Umbilical cord (tissue), 2 donors: ENCODE data around the gene GGT6. TPM values are rescaled to one million over a fixed set of nuclear protein-coding genes. Genes with fewer than 3 reads are reported as not detected.

Experiments
- DNase-seq: peaks from one replicate; pipeline ENCODE4 v3.0.0-alpha.2; 2015; ENCODE audit warnings: low spot score
- total RNA-seq: library from RNA; depleted of rRNA; stranded (reverse); fragments of >200 nt; gene quantifications from one replicate; pipeline ENCODE4 v1.2.3, GENCODE V29; 2014; ENCODE audit warnings: low replicate concordance; ENCODE audit not compliant: insufficient read depth

The GGT6 gene
- total RNA-seq, 1 donor from 2014 or later, result 1.4 TPM

DNA sequence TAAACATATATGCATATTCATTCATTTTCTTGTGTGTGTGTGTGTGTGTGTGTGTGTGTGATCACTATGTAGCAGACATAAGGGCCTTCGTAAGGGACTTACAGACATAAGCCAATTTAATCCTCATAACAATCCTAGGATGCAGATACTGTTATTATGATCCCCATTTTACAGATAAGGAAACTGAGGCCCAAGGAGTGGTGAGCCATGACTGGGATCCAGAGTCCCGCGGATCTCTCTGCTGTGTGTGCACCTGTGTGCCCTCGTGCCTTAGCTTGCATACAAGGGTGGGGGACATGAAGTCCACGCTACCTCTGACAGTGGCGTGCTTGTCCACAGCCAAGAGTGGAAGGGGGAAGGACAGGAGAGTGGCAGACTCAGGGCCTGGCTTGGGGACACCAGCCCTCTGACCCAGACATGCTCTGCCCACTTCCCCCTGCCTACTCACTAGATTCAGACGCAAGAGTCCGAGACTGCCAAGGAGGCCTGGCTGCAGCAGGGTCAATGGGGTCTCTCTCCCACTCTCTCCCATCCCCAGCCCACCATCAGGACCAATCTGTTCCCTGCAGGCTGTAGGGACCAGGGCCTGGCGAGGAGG is 14.2 kb upstream of the GGT6 start:
- DNase-seq, result no peak

DNA sequence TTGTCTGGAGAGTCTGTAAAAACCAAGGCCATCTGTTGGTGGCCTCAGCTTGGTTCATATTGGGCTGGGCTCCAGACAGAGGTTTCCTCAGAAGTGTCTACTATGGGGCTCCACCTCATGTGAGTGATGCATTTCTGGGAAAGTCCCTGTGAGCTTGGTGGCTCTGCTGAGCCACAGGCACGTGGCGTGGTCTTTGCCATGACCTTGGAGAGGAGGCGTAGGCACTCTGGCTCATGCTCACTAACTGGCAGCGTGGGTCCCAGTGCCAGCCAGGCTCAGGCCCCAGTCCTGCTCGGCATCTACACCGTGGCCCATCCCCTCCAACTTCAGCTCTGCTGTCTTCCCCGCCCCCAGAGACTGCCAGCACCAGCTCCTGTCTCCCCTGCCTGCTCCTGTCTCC is 13.3 kb upstream of the GGT6 start:
- no peak for DNase-seq

DNA sequence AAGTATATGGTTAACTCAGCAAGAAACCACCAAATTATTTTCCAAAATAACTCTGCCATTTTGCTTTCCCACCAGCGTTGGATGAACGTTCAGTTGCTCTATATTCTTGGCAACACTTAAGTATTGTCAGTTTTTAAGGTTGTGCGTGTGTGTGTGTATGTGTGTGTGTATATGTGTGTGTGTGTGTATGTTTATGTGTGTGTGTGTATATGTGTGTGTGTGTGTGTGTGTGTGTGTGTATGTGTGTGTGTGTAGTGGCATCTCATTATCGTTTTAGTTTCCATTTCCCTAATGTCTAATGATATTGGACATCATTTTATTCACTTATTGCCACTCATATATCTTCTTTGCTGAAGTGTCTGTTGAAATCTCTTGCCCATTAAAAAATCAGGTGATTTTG is 12.7 kb upstream of the GGT6 start:
- DNase-seq, result no peak

DNA sequence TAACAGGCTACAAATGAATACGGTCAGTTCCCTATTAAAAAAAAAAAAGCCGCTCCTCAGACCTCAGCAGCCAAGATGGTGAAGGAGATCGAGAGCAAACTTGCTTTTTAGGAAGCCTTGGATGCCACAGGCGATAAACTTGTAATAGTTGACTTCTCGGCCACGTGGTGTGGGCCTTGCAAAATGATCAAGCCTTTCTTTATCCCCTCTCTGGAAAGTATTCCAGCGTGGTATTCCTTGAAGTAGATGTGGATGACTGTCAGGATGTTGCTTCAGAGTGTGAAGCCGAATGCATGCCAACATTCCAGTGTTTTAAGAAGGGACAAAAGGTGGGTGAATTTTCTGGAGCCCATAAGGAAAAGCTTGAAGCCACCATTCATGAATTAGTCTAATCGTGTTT is 11.8 kb upstream of the GGT6 start:
- DNase-seq, result no peak

DNA sequence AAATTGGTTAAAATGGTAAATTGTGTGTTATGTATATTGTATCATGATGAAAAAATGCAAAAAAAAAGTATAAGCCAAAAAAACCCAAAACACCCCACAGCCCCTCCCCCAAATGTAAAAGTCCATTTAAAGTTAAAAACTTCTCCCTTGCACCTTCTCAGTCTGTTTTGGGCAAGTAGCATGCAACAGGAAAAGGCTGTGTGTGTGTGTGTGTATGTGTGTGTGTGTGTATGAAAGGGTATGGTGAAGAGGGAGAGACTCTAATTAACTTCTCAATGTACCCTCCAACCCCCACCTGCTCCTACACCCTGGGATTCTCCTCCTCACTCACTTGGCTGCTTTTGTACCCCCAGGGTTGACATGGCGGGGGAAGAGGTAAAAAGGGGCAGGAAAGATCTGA is 9.2 kb upstream of the GGT6 start:
- no peak for DNase-seq

DNA sequence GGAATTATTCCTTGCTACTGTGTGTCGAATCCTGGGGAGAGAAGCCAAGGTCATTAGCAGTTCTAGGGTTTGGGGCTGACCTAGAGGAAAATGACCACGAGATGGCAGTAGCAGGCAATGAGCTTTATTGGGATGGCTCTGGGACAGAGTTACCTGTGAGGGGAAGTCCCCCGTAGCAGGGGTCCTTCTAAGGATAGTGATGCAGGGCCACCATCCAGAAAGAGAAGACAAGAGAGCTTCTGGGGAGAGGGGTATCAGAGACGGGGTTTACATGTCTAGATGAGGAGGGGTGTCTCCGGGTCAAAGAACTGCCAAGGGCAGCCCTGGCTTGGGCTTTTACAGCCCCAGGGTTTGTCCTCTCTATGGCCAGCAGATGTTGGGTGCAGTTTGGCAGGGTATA is 6.4 kb upstream of the GGT6 start:
- peak; percentile 76 for DNase-seq

DNA sequence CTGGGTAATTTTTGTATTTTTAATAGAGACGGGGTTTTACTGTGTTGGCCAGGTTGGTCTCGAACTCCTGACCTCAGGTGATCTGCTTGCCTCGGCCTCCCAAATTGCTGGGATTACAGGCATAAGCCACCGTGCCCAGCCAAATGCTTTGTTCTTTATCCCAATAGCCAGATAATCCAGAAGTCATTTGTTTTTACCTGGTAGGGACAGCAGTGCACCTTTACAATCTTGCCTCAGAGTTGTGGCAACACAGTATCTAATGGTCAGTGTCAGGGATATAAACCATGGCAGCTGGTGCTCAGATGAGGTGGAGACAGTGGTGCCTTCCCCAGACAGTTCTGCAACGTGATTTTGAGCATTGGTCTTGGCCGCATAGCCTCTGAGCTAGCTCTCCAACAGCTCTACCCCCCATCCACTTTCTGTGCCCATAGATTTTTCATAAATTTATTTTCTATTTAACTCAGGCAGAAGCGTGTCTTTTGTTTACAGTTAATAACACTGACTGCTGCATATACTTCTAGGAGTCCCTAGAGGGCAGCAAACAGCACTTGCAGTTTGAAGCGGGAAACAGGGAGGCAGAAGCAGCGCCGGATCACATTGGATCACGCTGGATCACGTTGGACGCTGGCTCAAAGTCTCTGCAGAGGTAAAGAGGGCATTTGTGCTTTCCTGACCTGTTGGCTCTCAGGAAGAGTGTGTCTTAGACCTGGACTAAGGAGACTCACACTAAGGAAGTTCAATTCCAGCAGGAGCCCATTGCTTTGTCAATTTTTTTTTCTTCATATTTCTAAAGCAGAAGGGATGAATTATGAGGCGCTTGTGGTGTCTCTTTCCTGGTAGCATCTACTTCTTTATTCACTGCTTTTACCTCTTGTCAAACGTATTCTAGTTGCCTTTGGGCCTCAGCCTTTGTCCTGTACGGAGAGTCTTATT is 5.1 kb upstream of the GGT6 start:
- DNase-seq, result peak; percentile 83

DNA sequence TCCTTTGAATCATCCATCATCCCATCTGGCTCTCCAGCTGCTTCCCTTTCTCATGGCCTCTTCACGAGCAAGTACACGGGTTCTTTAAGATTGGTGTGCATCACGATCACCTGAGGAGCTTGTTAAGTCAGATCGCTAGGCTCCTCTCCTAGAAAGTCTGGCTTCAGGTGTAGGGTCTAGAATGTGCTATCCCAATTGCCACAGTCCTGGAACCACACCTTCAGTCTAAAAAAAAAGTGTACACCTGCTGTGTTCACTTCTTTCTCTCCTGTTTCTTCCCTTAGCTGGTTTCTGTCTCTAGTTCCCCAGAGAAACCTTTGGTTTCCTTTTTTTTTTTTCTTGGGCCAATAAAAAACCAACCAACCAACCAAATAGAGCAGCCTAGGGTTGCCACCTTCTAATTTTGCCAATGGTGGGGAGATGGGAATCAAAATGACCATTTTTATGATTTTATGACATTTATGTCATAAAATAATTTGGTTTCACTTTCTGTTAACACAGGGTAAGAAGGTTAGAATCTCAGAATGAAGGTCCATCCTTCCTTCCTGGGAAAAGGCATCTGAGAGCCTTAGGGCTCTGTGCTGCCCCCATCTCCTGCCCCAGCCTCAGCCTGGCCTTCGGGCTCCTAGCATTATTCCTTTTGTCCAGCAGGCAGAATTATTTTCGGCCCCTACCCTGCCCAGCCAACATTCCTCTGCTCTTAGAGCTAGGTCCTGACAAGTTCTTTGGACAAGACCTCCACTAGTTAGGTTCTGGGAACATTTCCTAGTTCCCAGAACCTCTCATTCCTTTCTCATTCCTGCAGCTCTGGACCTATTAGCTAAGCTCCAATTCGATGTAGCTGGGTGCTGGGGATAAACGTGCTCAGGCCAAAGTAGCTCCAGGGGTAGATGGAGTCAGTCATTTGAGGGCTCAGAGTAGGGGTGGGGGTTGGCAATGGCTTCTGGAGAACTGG is 1.9 kb upstream of the GGT6 start:
- no peak for DNase-seq

DNA sequence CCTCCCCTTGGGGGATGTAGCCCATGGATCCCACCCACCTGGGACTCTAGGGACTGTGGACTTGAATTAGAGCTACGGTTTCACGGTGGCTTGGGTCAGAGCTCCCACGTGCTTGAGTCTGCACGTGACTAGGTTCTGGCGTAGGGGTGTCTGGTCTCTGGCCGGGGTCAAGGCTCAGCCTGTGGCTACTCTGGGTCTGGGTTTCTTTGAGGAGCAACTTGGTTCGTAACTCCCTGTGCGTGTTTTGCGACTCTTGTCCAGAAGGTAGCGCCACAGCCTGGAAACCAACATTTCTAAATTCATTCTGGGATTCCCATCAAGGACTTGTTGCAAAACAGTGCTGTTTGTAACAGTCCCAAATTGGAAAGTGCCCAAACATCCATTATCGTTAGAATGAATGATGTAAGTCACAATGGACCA is 470 bp upstream of the GGT6 start:
- DNase-seq, result no peak

DNA sequence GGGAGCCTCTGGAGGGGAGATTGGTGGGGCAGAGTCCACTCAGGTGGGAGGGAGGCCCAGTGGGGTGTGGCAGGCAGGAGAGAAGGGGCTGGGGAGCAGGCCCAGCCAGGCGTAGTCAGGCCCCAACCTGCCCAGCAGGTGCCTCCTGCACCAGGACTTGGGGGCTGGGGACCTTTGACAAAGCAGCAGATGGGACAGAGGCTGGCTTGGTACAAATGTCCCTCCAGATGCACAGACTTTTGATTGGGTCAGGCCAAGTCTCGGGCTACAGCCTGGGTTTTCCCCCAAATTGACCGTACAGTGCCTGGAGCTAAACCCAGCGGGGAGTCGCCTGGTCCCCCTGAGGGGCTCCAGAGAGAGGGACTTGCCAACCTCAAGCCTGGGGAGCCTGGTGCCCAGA is 411 bp downstream of the GGT6 start:
- DNase-seq, result no peak

DNA sequence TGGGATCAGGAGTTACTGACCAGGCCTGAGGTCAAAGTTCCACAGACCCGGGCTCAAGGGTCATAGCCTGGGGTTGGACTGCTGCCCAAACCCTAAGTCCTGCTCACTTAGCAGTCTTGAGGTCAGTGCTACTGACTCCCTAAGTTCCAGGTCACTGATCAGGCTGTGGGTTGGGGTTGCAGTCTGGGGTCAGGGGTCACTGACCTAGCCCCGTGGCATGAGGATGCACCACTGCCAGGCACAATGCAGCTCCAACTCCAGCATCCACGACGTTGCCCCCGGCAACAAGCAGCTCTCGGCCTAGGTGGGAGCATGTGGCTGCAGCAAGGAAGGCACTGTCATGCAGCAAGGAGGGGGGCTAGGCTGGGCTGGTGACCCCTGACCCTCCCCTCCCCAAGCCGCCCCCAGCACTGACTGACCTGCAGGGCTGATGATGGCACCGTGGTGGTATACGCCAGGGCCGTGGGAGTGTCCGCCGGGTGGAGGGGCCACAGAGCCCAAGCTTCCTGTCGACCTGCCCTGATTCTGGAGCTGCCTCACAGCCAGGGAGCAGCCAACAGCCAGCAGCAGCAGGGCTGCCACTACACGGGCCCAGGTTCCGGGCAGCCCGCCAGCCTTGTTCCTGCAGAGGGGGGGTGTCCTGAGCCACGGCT is 1.1 kb downstream of the GGT6 start:
- no peak for DNase-seq

DNA sequence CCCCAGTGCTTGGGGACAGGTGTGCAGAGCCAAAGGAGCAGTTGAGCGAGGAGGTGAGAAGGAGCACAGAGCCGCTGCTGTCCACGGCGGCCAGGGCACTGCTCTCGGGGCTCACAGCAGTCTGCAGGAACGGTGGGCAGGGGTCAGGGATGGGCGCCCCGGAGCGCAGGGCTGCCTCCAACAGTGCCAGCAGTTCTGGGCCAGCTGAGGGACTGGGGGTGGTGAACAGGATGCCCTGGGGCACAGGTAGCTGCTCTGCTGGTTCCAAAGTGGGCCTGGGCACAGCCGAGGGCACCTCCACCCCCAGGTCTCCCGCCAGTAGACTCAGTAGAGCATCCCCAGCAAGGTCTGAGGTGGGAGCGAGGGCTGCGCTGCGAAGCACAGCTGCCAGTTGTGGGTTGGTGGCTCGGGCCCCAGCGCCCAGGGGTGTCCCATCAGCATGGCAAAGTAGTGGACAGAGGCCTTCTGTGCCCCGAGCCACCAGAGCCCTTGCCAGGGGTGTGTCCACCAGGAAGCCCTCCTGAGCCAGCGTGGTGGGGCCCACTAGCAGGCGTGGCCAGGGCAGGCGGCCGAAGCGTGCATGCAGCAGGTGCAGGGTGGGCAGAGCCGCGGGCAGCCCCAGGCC is 1.9 kb downstream of the GGT6 start:
- DNase-seq, result no peak

DNA sequence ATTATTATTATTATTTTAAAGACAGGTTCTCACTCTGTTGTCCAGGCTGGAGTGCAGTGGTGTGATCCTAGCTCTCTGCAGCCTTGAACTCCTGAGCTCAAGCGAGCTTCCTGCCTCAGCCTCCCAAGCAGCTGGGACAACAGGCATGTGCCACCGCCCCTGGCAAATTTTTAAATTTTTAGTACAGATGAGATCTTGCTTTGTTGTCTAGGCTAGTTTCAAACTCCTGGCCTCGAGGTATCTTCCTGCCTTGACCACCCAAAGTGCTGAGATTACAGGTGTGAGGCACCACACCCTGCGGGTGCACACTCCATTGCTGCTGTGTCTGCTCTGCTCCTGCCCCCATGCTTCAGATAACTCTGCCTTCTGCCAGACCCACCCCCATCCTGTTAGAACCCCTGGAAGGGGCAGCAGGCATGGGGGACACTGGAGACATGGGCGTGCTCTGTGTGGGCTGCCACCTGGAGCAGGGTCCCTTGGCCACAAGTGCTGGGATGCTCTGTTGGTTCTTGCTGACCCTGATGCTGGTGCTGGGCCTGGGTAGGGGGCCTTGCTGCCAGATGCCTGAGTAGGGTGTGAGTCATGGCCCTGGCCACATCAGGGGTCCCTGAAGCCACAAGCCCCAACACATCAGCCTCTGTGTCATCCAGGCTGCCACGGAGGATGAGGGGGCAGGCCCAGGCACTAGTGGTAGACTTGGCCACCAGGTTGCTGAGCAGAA is 2.6 kb downstream of the GGT6 start:
- DNase-seq, result no peak

DNA sequence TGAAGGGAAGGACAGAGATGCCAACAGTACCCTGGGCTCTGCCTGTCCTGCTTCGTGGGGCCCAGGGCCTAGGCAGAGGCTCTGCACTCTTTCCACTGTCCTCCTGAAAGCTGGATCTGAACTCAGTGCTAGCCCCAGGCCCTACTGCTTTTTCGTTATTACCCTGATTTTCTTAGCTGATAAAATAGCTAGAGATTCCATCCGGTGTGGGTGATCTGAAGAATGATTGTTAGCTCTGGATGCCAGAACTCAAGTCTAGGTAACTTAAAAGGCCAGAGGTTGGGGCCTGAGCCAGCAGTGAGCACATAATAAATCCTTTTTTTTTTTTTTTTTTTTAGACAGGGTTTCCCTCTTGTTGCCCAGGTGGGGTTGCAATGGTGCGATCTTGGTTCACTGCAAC is 3.4 kb downstream of the GGT6 start:
- no peak for DNase-seq

DNA sequence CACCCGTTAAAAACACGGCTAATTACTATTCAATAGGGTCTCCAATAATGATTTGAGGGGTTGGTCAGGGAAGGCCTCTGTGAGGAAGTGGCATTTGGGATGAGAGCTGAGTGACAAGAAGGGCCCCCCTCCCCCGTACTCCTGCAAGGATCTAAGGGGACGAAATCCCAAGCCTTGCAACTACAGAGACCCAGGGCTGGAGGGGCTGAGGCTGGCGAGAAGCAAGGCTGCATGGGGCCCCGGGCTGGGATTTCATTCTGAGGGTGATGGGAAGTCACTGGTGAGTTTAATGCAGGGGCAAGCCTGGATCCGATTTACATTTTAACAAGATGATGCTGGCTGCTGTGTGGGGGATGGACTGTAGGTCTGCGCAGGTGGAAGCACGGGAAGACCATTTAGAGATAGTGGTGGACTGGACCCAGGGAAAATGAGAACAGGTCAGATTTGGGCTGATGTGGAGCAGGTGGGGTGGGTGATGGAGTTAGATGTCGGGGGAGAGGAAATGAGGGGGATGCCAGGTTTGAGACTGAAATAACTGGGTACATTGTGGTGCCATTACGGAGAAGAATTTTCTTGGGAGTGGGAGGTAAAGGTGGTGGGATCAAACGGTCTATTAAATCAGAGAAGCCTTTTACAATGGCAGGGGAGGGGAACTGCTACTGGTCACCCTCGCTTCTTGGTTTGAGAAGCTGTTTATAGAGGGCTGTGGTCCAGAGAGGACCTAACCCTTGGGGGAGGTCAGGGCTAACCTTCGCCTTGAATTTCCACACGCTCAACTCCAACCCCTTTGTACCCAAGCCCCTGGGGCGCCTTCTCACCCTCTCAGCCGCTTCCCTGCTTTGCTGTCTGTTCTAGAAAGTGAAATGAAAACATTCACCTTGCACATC is 4.3 kb downstream of the GGT6 start:
- no peak for DNase-seq

DNA sequence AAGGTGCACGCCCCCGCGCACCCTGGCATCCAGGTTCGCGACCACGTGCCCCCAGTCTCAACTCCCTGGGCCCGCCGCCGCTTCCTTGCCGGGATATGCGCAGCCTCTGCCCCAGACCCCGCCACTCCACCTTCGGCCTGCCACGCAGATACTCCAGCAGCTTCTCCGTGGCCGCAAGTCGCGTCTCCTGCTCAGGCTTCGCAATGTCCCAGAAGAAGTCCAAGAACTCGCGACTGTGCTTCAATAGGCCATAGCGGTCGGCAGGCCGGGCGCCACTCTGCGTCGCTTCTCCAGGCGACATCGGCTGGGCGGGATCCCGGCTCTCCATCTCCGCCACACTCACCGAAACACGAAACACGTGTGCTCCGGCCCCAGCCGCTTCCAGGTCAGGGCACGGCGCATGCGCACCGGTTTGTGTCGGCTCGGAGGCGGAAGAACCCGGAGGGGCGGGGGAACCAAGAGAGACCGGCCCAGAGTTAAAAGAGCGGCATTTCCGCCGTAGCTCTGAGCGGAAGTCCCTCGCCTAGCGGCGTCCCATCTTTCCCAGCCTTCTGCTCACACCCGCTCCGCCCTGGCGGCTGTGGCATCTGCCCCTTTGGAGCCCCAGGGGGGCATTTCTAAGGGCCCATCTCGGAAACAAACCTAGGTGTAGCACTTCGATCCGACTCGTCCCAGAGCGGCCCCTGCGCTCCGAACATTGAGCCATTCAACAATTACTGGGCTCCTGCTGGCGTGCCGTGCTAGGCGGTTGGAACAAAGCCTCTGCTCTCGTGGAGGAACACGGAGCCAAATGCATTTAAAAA is 5.2 kb downstream of the GGT6 start, which contains the start of gene MYBBP1A:
Gene MYBBP1A, minus strand, starts transcription at position 388 of the 803 bp plus-strand sequence. Its CDS starts 60 bp downstream, at position 328.
- DNase-seq, result peak; percentile 98

DNA sequence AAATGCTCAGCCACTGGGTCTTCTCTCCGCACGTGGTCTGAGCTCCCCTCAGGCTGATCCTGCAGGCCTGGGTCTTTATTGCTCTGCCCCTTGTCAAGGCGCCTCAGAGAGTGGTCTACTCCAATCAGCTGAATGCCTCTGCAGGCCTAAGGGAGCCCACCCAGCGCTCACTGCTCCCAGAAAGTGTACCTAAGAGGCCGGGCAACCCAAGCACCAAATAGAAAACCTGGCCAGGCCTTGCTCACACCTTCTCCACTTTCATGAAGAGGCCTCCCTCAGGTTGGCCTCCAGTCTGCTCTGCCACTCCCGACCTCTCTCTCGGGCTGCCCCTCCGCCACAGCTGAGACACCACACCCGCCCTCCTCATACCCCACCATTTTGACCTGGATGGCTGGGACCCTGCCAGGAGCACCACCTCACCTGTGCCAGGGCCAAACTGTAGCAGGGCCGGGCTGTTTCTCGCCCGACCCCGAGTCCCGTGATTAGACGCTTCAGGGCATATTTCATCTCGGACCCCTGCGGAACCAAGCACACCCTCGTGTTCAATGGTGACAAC is 5.9 kb downstream of the GGT6 start:
- DNase-seq, result no peak

DNA sequence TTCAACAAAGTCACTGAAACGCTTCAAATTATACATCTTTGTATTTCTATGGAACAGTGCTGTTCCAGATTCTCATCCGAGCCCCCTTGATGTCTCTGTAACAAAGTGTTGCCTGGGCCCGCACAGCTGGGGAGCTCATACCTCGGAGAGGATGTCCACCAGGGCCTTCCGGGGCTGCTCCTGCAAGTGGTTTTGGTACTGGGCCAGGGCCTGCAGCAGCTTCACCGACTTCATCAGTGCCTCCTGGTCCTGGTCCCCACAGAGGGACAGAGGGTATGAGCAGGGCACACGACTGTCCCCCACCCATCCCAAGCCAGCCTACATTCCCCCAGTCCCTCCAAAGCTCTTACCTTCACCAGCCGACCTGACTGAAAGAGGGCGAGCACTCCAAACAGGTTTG is 6.7 kb downstream of the GGT6 start:
- DNase-seq, result no peak
